ENCODE data around the gene RASA1.
"Not testable (repeated sequence)": the region's sequence is repeated elsewhere in the genome, so short reads cannot be mapped to it uniquely, and the experiment has no call there.

RASA1 gene

GRCh38 chr5:87287266-87287665 lies 19.6 kb downstream of the RASA1 start:
- not testable (repeated sequence) for DNase-seq

DNA sequence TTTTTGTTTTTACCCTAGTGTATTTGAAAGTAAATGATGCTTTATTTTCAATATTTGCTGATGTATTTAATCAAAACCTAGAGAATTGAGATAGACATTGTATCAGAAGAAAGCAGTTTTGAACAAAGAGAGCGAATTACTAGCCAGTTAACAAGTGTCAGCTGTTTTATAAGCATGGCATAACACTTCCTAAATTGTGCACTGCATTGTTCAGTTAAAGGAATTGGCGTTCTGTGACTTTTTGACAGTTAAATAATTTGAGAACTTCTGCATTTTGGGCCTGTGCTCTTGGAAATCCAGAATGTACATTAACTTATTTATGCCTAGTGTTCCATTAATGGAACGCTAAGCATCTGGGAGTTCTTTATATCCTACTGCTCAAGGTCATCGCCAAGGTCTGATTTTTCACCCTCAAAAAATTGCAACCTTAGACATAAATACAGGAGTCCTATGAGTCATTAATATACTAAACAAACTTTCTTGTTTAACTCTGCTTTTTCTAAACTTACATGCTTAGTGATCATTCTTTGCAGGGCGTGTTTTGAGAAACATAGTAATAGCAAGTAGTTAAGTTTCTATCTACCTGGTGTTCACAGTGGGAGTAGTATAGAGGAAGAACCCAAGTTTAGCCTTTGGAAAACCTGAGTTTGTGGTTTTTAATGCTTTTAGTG lies 31.1 kb downstream of the RASA1 start:
- no peak for DNase-seq

GRCh38 chr5:87300176-87300575 lies 32.5 kb downstream of the RASA1 start:
- no peak for DNase-seq

DNA sequence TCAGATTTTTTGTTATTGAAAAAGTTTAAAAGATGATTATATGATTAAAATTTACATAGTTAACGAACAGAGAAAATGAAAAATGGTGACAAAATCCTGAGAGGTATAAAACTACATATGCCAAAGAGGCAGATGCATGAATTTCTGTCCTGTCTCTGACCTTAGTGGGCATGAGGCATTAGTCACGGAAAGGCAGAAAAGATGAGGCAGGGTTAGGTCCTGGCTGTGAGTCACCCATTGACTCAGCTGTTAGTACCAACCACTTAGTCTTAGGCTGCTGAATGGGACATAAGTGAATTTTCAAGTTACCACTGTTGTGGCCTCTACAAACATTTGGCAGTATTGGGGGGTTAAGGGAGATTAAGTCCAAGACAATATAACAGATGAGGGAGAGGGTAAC lies 33.1 kb downstream of the RASA1 start:
- DNase-seq = no peak

- DNase-seq = no peak
These were observed 34.4 kb downstream of the RASA1 start for GRCh38 chr5:87302061-87302460.

DNA sequence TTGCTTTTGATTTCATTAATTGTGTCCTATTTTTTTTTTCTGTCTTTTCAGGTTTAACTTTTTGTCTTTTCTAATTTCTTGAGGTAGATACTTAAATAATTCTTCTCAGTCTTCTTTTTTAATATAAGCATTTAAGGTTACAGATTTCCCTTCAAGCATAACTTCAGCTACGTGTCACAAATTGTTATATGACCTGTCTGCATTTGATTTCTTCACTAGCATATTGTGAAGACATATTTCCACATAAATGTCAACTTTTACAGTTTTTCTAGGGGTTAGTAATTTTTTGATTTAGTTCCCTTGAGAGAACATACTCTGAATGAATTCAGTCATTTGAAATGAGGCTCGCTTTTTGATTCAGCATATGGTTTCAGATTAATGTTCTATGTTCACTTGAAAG lies 35.6 kb downstream of the RASA1 start:
- DNase-seq = no peak

- DNase-seq = not testable (repeated sequence)
These were observed 38.4 kb downstream of the RASA1 start for GRCh38 chr5:87306090-87306489.

DNA sequence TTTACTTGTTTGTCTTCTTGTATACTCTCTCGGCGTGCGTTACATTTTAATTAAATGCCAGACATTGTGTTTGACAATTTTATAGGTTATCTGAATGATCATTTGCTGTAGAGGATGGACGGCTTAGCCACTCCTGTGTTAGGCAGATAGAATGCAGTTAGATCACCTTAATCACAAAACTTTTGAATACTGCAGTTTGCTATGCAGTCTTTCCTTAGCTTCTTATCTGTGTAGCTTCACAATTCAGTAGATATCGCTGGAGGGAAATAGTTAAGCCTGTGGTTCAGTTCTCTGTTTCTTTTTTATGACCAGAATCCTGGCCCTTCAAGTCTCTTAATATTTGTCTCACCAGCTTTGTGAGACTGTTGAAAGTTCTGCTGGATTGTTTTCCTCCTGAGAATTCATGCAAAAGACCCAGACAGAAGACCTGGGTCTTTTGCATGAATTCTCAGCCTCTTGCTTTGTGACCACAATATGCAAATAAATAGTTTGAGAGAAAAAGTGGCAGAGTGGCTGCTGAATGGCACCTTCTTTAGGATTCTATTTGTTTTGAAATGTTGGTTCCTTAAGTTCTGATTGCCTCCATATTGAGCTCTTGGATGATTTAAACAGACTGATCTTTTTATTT lies 40.2 kb downstream of the RASA1 start:
- DNase-seq = no peak

DNA sequence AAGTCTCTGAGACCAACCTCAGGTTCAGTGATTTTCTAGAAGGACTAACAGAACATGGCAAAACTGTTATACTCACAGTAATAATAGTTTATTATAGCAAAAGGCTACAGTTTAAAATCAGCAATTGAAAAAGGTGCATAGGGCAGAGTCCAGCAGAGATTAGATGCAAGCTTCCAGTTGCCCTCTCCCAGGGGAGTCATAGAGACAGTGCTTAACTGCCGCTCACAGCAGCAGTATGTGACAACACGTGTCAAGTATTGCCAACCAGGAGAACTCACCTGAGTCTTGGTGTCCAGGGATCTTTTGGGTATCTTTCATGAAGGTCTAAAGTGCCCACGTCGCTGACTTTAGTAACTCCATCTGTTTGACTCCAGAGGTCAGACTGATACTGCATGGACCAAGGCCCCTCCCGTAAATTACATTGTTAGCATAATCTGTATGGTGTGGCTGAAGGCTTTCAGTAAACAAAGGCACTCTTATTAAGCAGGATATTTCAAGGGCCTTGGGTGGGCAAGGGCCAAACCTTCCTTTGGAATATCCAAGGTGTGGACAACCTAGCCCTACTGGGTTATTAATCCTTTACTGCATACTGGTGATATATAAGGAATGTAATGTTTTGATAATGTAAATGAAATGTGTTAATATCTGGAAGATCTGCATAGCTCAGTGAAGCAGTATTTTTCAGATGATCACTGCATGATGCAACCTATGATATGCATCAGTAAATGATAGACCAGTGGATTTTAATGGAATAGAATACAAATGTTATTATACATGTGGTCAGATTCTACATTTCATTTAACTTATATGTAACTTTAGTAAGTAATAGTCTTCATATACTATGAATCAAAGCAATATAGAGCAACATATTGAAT lies 44.0 kb downstream of the RASA1 start:
- DNase-seq = no peak

DNA sequence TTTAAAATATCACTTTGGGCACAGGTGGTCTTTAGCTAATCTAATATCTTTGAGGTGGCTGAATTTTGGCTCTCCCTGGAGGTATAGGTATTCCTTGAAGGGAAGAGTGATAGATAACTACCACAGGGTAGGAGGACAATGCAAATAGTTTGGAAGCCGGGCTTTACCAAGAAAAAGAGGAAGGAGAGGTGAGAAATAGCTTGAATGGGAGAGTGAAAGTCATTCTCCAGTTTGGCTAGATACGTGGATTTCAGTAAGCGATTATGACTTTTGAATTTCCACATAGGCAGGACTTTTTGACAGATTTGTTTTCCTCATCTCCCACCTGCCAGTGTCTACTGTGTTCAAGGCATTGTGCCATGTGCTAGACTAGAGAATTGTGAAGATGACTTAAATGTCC lies 45.5 kb downstream of the RASA1 start:
- no peak for DNase-seq

- DNase-seq = no peak
These were observed 51.8 kb downstream of the RASA1 start for GRCh38 chr5:87319469-87319868.

DNA sequence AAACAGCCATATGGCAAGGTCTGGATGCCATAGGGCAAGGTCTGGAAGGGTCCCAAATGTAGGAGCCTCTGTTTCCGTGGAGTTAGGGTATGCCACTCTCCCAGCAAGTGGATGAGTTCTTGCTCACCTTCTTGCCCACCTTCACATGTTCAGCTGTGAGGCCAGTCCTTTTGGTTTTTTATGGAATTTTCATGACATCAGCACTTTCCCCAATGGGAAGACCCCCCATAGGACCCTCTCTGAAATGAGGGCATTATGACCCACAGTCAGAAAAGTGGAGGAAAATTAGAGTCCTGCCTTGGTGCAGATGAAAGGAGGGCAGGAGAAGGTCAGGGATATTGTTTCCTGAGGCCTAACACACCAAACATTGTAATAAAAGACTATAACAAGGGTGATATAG lies 53.9 kb downstream of the RASA1 start:
- no peak for DNase-seq

DNA sequence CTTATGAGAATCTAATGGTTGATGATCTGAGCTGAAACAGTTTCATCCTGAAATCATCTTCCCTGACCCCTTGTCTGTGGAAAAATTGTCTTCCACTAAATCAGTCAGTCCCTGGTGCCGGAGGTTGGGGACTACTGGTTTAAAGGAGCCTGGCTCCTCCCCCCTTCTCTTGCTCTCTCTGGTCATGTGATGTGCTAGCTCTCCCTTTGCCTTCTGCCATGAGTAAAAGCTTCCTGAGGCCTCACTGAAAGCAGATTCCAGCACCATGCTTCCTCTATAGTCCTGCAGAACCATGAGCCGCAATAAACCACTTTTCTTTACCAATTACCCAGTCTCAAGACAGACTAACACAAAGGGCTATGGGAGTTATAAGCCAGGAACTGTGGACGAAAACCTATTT lies 54.7 kb downstream of the RASA1 start:
- no peak for DNase-seq

GRCh38 chr5:87327998-87328397 lies 60.3 kb downstream of the RASA1 start:
- DNase-seq = no peak

GRCh38 chr5:87329114-87329513 lies 61.4 kb downstream of the RASA1 start:
- no peak for DNase-seq

GRCh38 chr5:87339986-87340385 lies 72.3 kb downstream of the RASA1 start:
- no peak for DNase-seq

DNA sequence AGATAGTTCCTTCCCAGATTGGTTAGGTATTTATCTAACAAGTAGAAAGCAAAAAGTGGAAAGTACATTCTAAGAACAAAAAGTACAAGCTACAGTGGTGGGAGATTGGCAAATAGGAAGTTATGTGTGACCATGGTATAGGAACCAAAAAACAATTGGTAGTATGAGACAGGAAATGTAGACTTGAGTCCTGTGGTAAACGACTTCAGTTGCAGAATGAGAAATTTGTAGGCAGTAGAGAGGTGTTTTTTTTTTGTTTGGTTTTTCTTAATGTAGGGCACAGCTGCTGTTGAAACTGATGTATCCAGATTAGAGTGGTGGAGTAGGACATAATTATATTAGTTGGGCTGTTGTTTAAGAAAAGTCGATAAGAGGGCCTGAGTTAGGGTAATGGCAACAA lies 73.0 kb downstream of the RASA1 start:
- DNase-seq = no peak

GRCh38 chr5:87347272-87347671 lies 79.6 kb downstream of the RASA1 start:
- DNase-seq = no peak

DNA sequence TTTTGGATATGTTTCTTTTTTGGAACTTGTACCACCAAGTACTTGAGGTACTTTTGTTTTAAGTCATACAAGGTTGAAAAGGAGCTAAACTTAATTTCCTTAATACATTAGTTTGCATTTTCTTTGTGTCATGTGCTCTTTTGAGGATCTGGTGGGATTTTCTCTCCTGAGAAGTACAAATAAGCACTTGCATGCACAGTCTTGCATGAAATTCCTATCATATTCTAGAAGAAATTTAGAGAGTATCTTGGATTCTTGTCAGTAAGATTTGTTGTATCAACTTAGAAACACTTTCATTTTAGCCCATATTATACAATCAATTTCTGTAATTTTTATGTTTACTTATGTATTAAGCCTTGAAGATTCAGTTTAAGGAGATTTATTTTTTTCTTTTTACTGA lies 80.2 kb downstream of the RASA1 start:
- no peak for DNase-seq

DNA sequence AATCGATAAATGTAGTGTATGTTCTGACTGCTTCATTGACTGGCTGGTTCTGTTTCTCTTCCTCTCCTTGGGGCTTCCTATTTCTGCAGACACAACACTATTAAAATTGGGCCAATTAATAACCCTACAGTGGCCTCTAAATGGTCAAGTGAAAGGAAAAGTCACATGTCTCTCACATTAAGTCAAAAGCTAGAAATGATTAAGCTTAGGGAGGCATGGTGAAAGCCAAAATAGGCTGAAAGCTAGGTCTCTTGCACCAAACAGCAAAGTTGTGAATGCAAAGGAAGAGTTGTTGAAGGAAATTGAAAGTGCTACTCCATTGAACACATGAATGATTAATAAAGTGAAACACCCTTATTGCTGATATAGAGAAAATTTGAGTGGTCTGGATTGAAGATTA lies 86.8 kb downstream of the RASA1 start:
- DNase-seq = no peak

DNA sequence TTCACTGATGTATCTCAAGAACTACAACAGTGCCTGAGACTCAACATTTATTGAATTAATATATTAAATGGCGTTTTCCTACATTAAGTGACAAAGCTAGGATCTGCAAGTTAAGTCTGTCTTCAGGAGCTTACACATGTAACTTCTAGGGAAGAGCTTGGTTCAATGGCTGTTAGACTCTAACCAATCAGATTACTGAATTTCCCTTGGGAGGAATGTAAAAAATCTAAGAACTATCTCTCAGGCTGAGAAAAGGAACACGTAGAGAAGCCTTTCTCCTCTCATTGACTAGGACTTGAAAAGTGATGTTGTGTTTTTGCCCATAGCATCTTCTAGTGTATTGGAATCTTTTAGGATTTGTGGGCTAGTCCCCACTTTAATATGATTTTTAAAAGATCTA lies 91.4 kb downstream of the RASA1 start:
- no peak for DNase-seq

DNA sequence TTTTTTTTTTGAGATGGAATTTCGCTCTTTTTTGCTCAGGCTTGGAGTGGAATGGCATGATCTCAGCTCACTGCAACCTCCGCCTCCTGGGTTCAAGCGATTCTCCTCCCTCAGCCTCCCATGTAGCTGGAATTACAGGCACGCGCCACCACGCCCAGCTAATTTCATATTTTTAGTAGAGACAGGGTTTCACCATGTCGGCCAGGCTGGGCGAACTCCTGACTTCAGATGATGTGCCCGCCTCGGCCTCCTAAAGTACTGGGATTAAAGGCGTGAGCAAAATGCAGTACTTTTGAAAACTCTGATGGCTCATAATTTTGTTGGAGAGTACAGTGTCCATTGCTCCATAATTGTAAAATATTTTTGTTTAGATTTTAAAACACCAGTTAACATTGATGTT lies 92.4 kb downstream of the RASA1 start:
- no peak for DNase-seq

DNA sequence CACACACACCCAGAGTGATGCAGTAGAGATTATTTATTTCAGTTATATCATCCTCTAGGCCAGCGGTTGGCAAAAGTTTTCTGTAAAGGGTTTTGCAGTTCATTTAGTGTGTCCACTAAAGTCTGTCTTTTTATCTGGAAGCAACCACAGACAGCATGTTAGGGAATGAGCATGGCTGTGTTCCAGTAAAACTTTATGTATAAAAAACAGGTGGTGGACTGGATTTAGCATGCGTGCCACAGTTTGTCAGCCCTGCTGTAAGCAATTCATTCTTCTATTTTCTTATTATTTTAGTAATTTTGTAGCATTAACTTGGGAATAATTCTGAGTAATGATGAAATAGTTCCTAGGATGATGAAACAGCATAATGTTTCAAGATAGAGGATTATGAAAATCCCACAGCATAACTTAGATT lies 93.4 kb downstream of the RASA1 start:
- no peak for DNase-seq
